DND-41 (cell line): Measurements from ENCODE around the gene CST5.

Experiments
- ATAC-seq: fragments of 200-7000 bp; cut with Tn5 transposase; 3 replicates; pipeline ENCODE4 v1.9.1; 2021; ENCODE audit warnings: low read depth; ENCODE audit not compliant: insufficient read depth
- DNase-seq: peaks from one replicate; pipeline ENCODE4 v3.0.0-alpha.2; 2020
- H2AFZ ChIP-seq: 2 replicates; pipeline ENCODE4 v1.6.0; 2012; ENCODE audit warnings: low read depth, low read length
- H3K27ac ChIP-seq: 2 replicates; pipeline ENCODE4 v1.5.1; 2012; ENCODE audit warnings: low read length, inconsistent platforms
- H3K27me3 ChIP-seq: fragments of 200-600 bp; sonication (generic); 2 replicates; pipeline ENCODE4 v1.6.0; 2012; ENCODE audit warnings: low read length, mild to moderate bottlenecking, inconsistent platforms; ENCODE audit not compliant: insufficient read depth, poor library complexity
- H3K36me3 ChIP-seq: 2 replicates; pipeline ENCODE4 v1.5.1; 2012; ENCODE audit warnings: low read length, inconsistent platforms; ENCODE audit not compliant: insufficient read depth
- H3K4me1 ChIP-seq: 2 replicates; pipeline ENCODE4 v1.5.1; 2012; ENCODE audit warnings: mild to moderate bottlenecking, low read length; ENCODE audit not compliant: insufficient read depth
- H3K4me2 ChIP-seq: 2 replicates; pipeline ENCODE4 v1.6.0; 2012; ENCODE audit warnings: mild to moderate bottlenecking, moderate library complexity, low read length, inconsistent platforms; ENCODE audit not compliant: insufficient read depth
- H3K4me3 ChIP-seq, 2 experiments: fragments of 200-600 bp in 1 of 2; shearing (Covaris generic) in 1 of 2; 2 replicates each; pipeline ENCODE4 v1.5.1; 2012 to 2016; ENCODE audit warnings: inconsistent platforms in 2 of 2, low read length in 2 of 2, mild to moderate bottlenecking in 2 of 2, low read depth in 1 of 2, moderate library complexity in 1 of 2
- H3K79me2 ChIP-seq: 2 replicates; pipeline ENCODE4 v1.6.0; 2012; ENCODE audit warnings: low read length, inconsistent platforms; ENCODE audit not compliant: insufficient read depth
- H3K9ac ChIP-seq: 2 replicates; pipeline ENCODE4 v1.6.0; 2012; ENCODE audit warnings: low read depth, mild to moderate bottlenecking, inconsistent platforms, low read length, moderate library complexity
- H3K9me3 ChIP-seq: 2 replicates; pipeline ENCODE4 v1.5.1; 2012; ENCODE audit warnings: low read length, moderate library complexity, mild to moderate bottlenecking, inconsistent platforms; ENCODE audit not compliant: insufficient read depth, severe bottlenecking
- H4K20me1 ChIP-seq: 2 replicates; pipeline ENCODE4 v1.6.0; 2012; ENCODE audit warnings: low read length; ENCODE audit not compliant: insufficient read depth
- CTCF ChIP-seq: IDR thresholded peaks from 2 replicates; pipeline ENCODE4 v1.5.1; 2012; ENCODE audit warnings: borderline replicate concordance, low read length, moderate library complexity, mild to moderate bottlenecking; ENCODE audit not compliant: poor library complexity, severe bottlenecking; ENCODE audit errors: extremely low read depth
- EZH2 ChIP-seq: IDR thresholded peaks from 3 replicates; pipeline ENCODE4 v1.6.1; 2012; ENCODE audit warnings: borderline replicate concordance, low read depth, mild to moderate bottlenecking, moderate library complexity, low read length, inconsistent platforms; ENCODE audit not compliant: severe bottlenecking

The CST5 gene

GRCh38 chr20:23879328-23879798 lies at the start of gene CST5:
Gene CST5, minus strand, starts transcription at chr20:23879748. Its CDS starts 72 bp downstream, at chr20:23879676.
- H3K9me3 ChIP-seq, result no peaks in the 10 kb centered on the region
- ATAC-seq (no peak), DNase-seq (no peak)
- H3K4me3 ChIP-seq, result no peak within 1 kb of the TSS
- no peak within 1 kb of the TSS for H2AFZ ChIP-seq
- H3K9ac ChIP-seq, result no peak within 1 kb of the TSS
- H3K27ac ChIP-seq, result peak within 1 kb of the TSS; percentile 20; the same call in 1 of the 2 replicates
- no peak within 1 kb of the TSS for H3K4me2 ChIP-seq
- H3K27me3 ChIP-seq, result no peaks in the 10 kb centered on the region
- TF ChIP-seq EZH2 (no peak), CTCF (no peak)
- H4K20me1 ChIP-seq, result no peaks in the 10 kb centered on the region
- peaks cover 24% of the 10 kb centered on the region for H3K4me1 ChIP-seq
- H3K79me2 ChIP-seq, result no peaks in the 10 kb centered on the region
- no peaks in the 10 kb centered on the region for H3K36me3 ChIP-seq

GRCh38 chr20:23928788-23929187 lies 49.2 kb upstream of the CST5 start:
- Histone ChIP-seq H3K27ac (no peak overlapping the region), H3K9ac (no peak overlapping the region), H3K36me3 (no peaks in the 10 kb centered on the region), H3K4me1 (peaks cover 8% of the 10 kb centered on the region; the same call in 1 of the 2 replicates), H3K9me3 (no peaks in the 10 kb centered on the region), H3K4me3 (no peak overlapping the region), H3K27me3 (no peaks in the 10 kb centered on the region), H4K20me1 (no peaks in the 10 kb centered on the region), H3K79me2 (no peaks in the 10 kb centered on the region), H3K4me2 (no peak overlapping the region), H2AFZ (no peak overlapping the region)
- TF ChIP-seq CTCF, result no peak
- DNase-seq (peak; percentile 53), ATAC-seq (peak; percentile 85)

GRCh38 chr20:23928353-23928752 lies 48.8 kb upstream of the CST5 start:
- H3K4me1 ChIP-seq, result peaks cover 8% of the 10 kb centered on the region; the same call in 1 of the 2 replicates
- H3K27me3 ChIP-seq, result no peaks in the 10 kb centered on the region
- DNase-seq, result no peak
- H3K9me3 ChIP-seq, result no peaks in the 10 kb centered on the region
- peak; percentile 32; the same call in 1 of the 3 replicates for ATAC-seq
- no peak for TF ChIP-seq EZH2
- H3K4me2 ChIP-seq, result no peak overlapping the region
- H3K36me3 ChIP-seq, result no peaks in the 10 kb centered on the region
- no peak overlapping the region for H2AFZ ChIP-seq
- no peak overlapping the region for H3K4me3 ChIP-seq
- no peak overlapping the region for H3K27ac ChIP-seq
- no peaks in the 10 kb centered on the region for H3K79me2 ChIP-seq
- H4K20me1 ChIP-seq, result no peaks in the 10 kb centered on the region
- no peak overlapping the region for H3K9ac ChIP-seq

GRCh38 chr20:23926944-23927872 lies 47.7 kb upstream of the CST5 start:
- Histone ChIP-seq H3K9me3 (no peaks in the 10 kb centered on the region), H3K9ac (no peak overlapping the region), H3K27me3 (no peaks in the 10 kb centered on the region), H4K20me1 (no peaks in the 10 kb centered on the region), H2AFZ (no peak overlapping the region), H3K4me1 (peaks cover 8% of the 10 kb centered on the region; the same call in 1 of the 2 replicates), H3K27ac (no peak overlapping the region), H3K79me2 (no peaks in the 10 kb centered on the region), H3K4me3 (no peak overlapping the region), H3K4me2 (no peak overlapping the region), H3K36me3 (no peaks in the 10 kb centered on the region)
- TF ChIP-seq CTCF, result no peak
- no peak for ATAC-seq
- DNase-seq, result no peak
